ENCODE results near the gene PLEKHH3. TPM values are rescaled to one million over a fixed set of nuclear protein-coding genes. Genes with fewer than 3 reads are reported as not detected.

Gene PLEKHH3
- total RNA-seq, 1 experiment from 2014 or later: 66.3 TPM

DNA sequence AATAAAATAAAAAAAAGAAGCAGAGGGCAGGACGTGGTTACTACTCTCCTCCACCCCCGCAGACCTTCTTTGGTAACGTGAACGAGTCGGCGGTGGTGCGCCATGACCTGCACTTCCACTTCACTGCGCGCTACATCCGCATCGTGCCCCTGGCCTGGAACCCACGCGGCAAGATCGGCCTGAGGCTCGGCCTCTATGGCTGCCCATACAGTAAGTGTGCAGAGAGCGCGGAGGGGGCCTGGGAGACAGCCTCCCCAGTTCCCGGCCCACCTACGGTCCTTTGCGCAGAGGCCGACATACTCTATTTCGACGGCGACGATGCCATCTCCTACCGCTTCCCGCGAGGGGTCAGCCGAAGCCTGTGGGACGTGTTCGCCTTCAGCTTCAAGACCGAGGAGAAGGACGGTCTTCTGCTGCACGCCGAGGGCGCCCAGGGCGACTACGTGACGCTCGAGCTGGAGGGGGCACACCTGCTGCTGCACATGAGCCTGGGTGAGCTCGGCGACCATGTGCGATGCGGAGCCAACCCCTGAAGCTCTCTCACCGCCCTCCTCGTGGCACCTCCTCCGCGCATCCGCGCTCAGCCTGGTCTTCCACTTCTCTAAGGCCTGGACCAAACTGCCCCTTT lies 8.2 kb upstream of the PLEKHH3 start (continued):
- TF ChIP-seq EZH2phosphoT487 (IDR thresholded peaks at IDR 0.05; ENCODE audit: borderline replicate concordance): no peak
- no peak for TF ChIP-seq RAD21 (IDR thresholded peaks at IDR 0.05; ENCODE audit: low read depth)
- no peak for TF ChIP-seq EZH2 (IDR thresholded peaks at IDR 0.05)
- no peak for TF ChIP-seq JUND (IDR thresholded peaks at IDR 0.05)

DNA sequence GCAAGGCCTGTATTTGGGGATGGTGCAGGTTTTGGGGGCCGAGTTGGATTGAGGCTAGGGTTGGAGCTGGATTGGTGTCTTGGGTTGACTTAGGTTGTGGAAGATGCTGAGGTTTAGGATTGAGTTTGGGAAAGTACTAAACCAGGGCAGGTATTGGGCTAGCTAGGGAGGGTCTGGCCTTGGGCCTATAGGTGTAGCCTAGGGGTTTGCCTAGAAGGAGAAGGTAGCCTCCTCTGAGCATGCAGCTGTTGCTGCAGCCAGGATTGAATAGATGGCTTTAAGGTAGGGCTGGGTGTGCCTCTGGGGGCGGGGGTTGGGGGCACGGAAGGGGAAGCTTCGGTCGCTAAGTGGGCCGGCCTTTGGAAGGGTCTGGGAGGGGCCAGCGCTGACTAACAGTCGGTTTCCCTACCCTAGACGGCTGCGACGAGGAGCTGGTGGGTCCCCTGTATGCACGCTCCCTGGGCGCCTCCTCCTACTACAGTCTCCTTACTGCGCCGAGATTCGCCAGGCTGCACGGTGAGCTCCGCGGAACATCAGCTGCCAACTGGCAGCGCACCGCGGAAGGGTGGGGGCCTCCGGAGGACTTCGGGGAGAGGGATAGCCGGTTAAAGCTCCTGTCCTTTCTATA lies 6.7 kb upstream of the PLEKHH3 start:
- ChIA-PET RAD21 (ENCODE audit: low non-redundant PET in 1 of 2, low total read pairs in 2 of 2, uncharacterized antibody in 2 of 2, unreplicated experiment in 2 of 2) (interaction anchor here in 1 of 2 experiments (1.1 kb wide), 1 partner anchor 105 kb away, joined by 3 read pairs; no protein-coding TSS in a partner anchor), CTCF (interaction anchor here (1.3 to 1.9 kb wide), 2 partner anchors 10 to 105 kb away, joined by 3 to 12 read pairs; partner anchors contain the start of gene PSMC3IP), POLR2A (interaction anchor here (1.0 kb wide), 2 partner anchors 105 to 106 kb away, joined by 3 to 5 read pairs; partner anchors contain the start of gene PSMC3IP)
- no peaks in the 10 kb centered on the region for H3K36me3 ChIP-seq (ENCODE audit: control insufficient read depth in 1 of 2, insufficient read depth in 2 of 2, low read length in 2 of 2)
- H3K79me2 ChIP-seq (ENCODE audit: insufficient read depth, low read length): no peaks in the 10 kb centered on the region
- H4K20me1 ChIP-seq (ENCODE audit: insufficient read depth): no peaks in the 10 kb centered on the region
- no peaks in the 10 kb centered on the region for H3K9me3 ChIP-seq (ENCODE audit: control insufficient read depth in 1 of 2, insufficient read depth in 1 of 2, low read depth in 1 of 2, low read length in 2 of 2)
- no peak for ATAC-seq
- H3K4me2 ChIP-seq (ENCODE audit: low read length): peak overlapping the region; percentile 99
- DNase-seq (ENCODE audit: low read depth, low spot score): no peak
- intact Hi-C loops (cut with micrococcal nuclease): no loop called here
- no peaks in the 10 kb centered on the region for H3K27me3 ChIP-seq (ENCODE audit: insufficient read depth, low read length)
- BruUV-seq (replicated peaks): no TSS peak
- no peaks in the 10 kb centered on the region for H3K9me2 ChIP-seq (ENCODE audit: insufficient read depth)
- no peak for TF ChIP-seq EZH2 (IDR thresholded peaks at IDR 0.05)
- no peak for TF ChIP-seq POLR2A (IDR thresholded peaks at IDR 0.05; ENCODE audit: borderline replicate concordance, extremely low read depth, insufficient read depth, insufficient read length)
- TF ChIP-seq EGR1 (IDR thresholded peaks at IDR 0.05; ENCODE audit: low read depth): no peak
- no peak for TF ChIP-seq SP1 (IDR thresholded peaks at IDR 0.05; ENCODE audit: low read depth)
- no peak for TF ChIP-seq EZH2phosphoT487 (IDR thresholded peaks at IDR 0.05; ENCODE audit: borderline replicate concordance)
- no peak for TF ChIP-seq CEBPB (IDR thresholded peaks at IDR 0.05; ENCODE audit: low read depth)
- TF ChIP-seq ZFX (IDR thresholded peaks at IDR 0.05): no peak
- TF ChIP-seq YY1 (IDR thresholded peaks at IDR 0.05; ENCODE audit: extremely low read depth, insufficient replicate concordance, low read depth, low read length): no peak
- TF ChIP-seq ZNF274 (IDR thresholded peaks at IDR 0.05; ENCODE audit: low read depth, low read length): no peak
- no peak for TF ChIP-seq RAD21 (IDR thresholded peaks at IDR 0.05; ENCODE audit: low read depth)
- no peak for TF ChIP-seq CBX3 (IDR thresholded peaks at IDR 0.05; ENCODE audit: low read depth)
- TF ChIP-seq FOSL1 (IDR thresholded peaks at IDR 0.05; ENCODE audit: low read depth): no peak
- TF ChIP-seq SIN3A (IDR thresholded peaks at IDR 0.05; ENCODE audit: low read depth): no peak
- no peak for TF ChIP-seq POLR2AphosphoS5 (IDR thresholded peaks at IDR 0.05; ENCODE audit: low read depth, low read length)
- H3K4me1 ChIP-seq (ENCODE audit: control insufficient read depth in 1 of 2, insufficient read depth in 2 of 2, low read length in 2 of 2): peaks cover 32 to 46% of the 10 kb centered on the region in 2 experiments
- H3K27ac ChIP-seq (ENCODE audit: low read depth, low read length): no peak overlapping the region; the same call in 1 of the 2 replicates
- H3K9ac ChIP-seq (ENCODE audit: low read length): no peak overlapping the region
- no peak overlapping the region for H2AFZ ChIP-seq (ENCODE audit: low read depth, low read length, poor library complexity, severe bottlenecking)
- H3K4me3 ChIP-seq (replicated peaks in 1 of 2; ENCODE audit: low read depth in 1 of 2, low read length in 2 of 2): peak overlapping the region in 1 of 2 experiments; percentile 70; a peak in 1 of 4 replicates

Measured in HCT116 (cell line).